GM21526 (cell line): ENCODE measurements around the gene PRR14L.
"Not testable (repeated sequence)": the region's sequence is repeated elsewhere in the genome, so short reads cannot be mapped to it uniquely, and the experiment has no call there.

ENCODE experiments used
- ATAC-seq: cut with Tn5 transposase; IDR thresholded peaks from one replicate; pipeline ENCODE4 v1.9.1; 2021; ENCODE audit warnings: moderate library complexity; ENCODE audit not compliant: unreplicated experiment, low FRiP score

Gene PRR14L

GRCh38 chr22:31749636-31750364, at the start of gene PRR14L:
Gene PRR14L (minus strand): TSS chr22:31750132. CDS start chr22:31738860, 11,272 bp downstream.
- ATAC-seq = peak; percentile 50

GRCh38 chr22:31799358-31799757, 49.4 kb upstream of the PRR14L start:
- ATAC-seq = not testable (repeated sequence)

- no peak for ATAC-seq
Measured at GRCh38 chr22:31790240-31790639, 40.3 kb upstream of the PRR14L start.

GRCh38 chr22:31789803-31790202, 39.9 kb upstream of the PRR14L start:
- no peak for ATAC-seq

- no peak for ATAC-seq
Measured at GRCh38 chr22:31776231-31776630, 26.3 kb upstream of the PRR14L start.

- ATAC-seq = no peak
Measured at GRCh38 chr22:31773416-31773815, 23.5 kb upstream of the PRR14L start.

GRCh38 chr22:31768422-31769059, 18.6 kb upstream of the PRR14L start:
- no peak for ATAC-seq

GRCh38 chr22:31764785-31765184, 14.9 kb upstream of the PRR14L start:
- no peak for ATAC-seq

- ATAC-seq = not testable (repeated sequence)
Measured at GRCh38 chr22:31758860-31759259, 8.9 kb upstream of the PRR14L start.

GRCh38 chr22:31757265-31757664, 7.3 kb upstream of the PRR14L start:
- no peak for ATAC-seq

- no peak for ATAC-seq
Measured at GRCh38 chr22:31754813-31755212, 4.9 kb upstream of the PRR14L start.

GRCh38 chr22:31753634-31754501, 3.9 kb upstream of the PRR14L start, which contains the start of gene DEPDC5:
Gene DEPDC5 (plus strand): TSS chr22:31754019. CDS start chr22:31754922, 903 bp downstream.
- ATAC-seq = peak; percentile 57

GRCh38 chr22:31753005-31753633, 3.2 kb upstream of the PRR14L start:
- ATAC-seq = peak; percentile 7

- ATAC-seq = no peak
Measured at GRCh38 chr22:31752096-31752847, 2.3 kb upstream of the PRR14L start.

GRCh38 chr22:31750365-31751284, 693 bp upstream of the PRR14L start:
- ATAC-seq = no peak

- ATAC-seq = no peak
Measured at GRCh38 chr22:31748490-31748889, 1.4 kb downstream of the PRR14L start.

GRCh38 chr22:31747441-31747840, 2.5 kb downstream of the PRR14L start:
- no peak for ATAC-seq

- no peak for ATAC-seq
Measured at GRCh38 chr22:31743871-31744270, 6.1 kb downstream of the PRR14L start.

- no peak for ATAC-seq
Measured at GRCh38 chr22:31742682-31743081, 7.2 kb downstream of the PRR14L start.
